Measurements from ENCODE around the gene MAP3K5.
"Not testable (repeated sequence)": the region's sequence is repeated elsewhere in the genome, so short reads cannot be mapped to it uniquely, and the experiment has no call there.

The MAP3K5 gene

DNA sequence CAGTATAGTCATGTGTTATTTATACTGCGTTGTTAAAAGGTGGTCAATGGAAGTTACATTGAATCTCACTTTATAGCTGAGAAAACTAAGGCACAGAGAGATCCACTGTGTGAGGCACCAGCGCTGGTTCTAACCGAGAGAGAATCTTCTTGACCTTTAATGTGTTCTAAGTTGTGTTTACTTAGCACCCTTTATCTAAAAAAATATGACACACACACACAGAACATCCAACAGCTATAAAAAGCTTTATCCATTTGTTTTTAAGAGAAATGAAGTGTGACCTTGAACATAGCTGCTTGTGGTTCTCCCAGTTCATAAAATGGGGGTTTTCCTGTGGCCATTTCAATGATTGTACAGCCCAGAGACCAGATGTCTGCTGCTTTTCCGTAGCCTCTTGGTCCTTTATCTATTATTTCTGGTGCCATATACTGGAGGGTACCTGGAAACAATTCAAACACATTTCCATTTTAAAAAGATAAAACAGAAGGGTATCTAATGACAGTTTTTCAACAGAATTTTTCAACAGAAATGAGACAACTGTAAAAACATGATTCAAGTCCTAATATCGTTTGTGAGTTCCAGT is 187.3 kb downstream of the MAP3K5 start:
- no peak for DNase-seq

DNA sequence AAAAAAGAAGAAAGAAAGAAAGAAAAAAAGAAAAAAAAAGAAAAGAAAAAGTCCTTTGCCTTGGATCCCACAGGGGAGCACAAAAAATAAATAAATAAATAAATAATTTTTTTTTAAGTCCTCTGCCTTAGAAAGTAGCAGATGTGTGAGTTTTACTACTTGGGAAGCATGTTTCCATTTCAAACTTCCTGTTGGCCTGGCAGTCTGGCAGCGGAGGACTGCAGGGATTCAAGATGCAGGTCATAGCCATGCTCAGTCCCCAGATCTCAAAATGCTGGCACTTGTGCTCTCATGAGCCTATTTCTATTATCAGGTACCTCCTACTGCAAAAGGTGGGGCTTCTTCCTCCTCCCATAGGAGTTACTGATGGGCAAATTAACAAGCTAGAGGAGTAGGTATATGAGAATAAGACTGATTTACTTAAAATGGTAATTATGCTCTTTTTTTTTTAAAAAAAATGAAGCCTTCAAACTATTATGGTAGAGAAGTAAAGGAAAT is 187.9 kb downstream of the MAP3K5 start:
- no peak for DNase-seq

DNA sequence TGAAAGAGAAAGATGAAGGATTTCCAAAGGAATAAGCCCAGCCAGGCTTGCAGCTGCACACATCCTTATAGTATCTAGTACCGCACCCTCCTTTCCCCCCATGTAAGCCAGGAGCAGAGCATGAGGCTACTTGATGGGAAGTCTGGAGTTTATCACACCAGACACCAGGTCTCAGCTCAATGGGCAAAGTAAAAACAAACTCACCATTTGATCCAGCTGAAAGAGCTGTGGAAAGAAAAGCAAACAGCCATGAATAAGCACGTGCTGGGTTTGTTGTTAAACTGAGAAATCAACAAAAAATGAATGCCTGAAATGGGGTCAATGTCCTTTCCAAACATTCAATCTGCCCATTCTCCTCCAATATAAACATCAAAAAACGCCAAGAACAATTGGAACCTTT is 191.5 kb downstream of the MAP3K5 start:
- no peak for DNase-seq

DNA sequence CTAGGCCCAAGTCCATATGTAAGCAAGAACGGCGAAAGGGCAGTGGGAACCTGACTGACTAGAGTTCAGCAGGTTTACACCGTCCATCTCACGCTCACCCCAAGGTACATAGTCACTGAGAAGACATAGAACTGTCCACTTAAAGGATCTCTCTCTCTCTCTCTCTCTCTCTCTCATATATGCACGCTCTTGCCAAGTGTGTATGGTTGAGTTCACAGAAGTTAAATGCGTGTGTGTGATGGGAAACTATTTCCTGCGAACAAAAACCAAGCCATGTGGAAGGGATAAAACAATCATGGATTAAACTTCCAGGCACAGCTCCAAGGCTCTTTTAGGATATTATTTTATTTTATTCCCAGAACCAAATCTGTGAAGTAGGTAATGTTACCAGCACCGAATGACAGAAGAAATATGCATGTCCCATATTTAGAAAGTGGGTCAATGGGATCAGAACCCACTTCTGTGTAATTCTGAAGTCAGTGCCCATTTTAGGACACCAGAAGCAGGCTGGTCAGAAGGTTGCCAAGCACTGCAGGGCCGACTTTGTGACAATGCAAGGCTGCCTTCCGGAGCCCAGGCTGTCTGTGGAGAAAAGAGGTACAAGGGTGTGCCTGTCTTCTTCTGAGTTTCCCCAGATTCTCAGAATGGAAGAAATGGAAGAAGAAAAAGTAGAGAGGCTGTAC is 192.8 kb downstream of the MAP3K5 start:
- no peak for DNase-seq

DNA sequence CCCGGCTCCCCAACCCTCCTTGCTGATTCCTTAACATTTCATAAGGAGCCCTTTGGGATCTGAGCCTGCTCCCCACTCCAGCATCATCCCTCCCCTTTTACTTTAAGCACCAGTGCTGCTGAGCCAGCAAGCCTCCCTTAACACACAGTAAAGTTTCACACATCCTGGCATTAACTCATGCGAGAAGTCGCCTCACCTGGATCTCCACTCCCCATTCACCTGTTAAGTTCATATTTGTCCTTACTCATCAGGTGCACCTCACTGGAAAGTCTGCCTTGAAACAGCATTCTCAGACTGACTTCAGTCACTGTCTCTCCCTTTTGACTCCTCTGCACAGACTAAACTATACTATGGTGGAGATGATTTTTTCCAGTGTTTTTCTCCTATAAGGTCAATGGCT is 194.2 kb downstream of the MAP3K5 start:
- DNase-seq = no peak

DNA sequence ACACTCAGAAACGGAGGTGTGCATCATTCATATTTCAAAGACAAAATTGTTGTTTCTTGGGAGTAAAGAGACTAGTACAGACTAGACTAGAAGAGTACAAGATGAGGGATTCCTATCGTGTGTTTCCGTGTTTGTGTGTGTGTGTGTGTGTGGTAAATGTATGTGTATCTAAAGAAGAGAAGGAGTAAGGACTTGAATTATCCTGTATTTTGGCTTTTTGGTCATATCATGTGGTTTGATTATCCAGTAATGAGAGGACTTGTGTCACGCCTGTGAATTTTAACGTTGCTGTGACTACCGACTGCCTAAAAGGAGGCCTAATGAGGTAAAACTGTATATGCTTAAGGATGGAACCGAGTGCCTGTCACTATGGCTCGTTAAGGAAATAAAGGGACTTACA is 197.6 kb downstream of the MAP3K5 start:
- no peak for DNase-seq

DNA sequence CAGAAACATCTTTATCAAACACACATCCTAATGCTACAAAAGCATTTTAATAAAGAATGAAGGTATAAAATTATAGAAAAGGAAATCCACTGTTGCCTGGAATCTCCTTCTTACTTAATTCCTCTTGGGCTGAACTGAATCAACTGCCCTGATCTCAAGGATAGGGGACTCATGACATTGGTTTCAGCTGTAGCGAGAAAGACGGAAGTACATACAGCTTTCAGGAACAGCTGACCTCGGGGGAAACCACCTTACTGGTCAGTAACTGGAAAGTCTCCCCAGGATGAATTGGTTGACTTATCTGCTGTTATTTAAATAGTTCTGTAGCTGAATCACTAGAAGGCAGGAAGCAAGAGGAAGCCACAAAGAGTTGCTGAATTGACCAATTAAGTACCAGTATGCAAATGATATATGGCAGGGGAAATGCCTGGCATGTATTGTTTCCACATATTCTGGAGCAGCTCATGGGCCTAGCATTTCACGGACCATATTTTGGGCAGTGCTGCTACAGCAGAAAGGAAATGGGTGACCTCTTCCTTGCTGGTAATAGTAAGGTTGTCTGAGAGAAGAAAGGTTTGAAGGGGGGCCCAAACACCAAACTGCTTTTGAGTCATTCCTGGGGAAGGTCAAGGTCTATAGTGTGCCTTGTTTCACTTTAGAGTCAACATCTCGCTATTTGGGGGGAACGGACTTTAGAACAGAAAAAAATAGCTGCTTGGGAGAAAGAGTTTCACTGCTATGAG is 198.4 kb downstream of the MAP3K5 start:
- DNase-seq = peak; percentile 61

DNA sequence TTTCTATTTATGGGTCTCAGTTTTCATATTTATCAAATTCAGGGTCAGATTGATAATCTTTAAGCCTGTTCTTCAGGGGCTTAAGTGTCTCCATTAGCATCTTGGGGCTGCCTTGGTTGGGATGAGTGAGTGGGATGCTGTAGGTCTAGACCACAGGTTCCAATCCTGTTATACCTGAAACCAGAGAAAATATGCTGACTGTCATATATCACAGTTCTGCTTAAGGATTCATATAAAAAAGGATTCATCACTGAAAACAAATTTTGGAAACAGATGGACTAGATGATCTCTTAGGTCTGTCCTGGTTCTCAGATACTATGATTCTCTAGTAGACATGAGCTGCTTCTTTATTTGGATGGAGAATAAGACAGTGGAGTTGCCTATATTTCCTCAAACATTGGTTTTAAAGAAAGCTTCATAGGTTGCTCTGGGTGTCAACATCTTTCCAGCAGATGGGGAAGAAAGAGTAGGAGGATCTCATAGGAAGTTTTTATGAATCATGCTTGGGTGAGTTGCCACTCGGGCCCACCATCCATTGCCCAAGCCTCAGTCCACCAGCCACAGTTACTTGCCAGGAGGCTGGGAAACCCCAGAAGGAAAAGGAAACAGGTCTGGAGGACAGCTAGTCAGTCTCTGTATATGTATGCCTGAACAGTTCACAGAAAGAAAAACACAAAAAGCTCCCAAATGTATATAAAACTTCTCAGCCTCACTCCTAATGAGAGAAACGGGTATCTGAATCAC is 199.2 kb downstream of the MAP3K5 start:
- DNase-seq = no peak

DNA sequence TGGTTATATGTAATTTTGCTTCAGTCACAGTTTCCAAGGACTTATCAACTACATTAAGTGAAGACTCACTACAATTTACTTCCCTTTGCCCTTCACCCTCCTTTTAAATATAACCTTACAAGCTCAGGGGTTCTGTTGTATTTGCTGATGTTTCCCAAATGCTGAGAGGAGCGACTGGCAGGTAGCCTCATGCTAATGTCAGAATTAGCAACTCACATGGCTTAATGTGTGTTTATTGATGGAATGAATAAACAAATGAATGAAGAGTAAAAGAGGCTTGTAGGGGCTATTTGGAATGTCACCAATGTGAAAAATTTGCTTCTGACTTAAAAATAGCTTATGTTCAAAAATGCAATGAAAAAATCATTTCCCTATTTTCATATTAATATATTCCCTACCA is 200.7 kb downstream of the MAP3K5 start:
- DNase-seq = no peak

DNA sequence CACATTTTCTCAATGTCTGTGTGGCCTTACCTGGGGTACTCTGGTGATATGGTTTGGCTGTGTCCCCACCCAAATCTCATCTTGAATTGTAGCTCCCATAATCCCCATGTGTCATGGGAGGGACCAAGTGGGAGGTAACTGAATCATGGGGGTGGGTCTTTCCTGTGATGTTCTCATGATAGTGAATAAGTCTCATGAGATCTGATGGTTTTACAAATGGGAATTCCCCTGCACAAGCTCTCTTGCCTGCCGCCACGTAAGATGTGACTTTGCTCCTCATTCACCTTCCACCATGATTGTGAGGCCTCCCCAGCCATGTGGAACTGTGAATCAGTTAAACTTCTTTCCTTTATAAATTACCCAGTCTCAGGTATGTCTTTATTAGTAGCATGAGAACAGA is 201.4 kb downstream of the MAP3K5 start:
- DNase-seq = not testable (repeated sequence)

DNA sequence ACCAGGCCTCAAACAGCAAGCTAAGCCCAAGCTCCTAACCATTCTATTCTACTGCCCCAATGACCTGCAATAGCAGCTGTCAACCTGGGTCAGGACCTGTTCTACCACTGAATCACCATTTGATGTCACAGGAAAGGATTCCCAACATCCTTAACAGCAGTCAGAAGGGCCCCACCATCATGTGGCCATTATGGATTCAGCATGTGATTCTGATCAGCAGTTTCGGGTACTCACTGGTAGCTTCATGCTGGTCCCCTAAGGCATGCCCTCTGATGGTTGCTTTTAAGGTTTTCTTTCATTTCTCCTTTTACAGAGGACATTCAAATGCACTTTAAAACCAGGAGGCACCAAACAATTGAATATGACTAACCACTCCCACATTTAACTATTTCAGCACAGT is 204.8 kb downstream of the MAP3K5 start:
- no peak for DNase-seq

DNA sequence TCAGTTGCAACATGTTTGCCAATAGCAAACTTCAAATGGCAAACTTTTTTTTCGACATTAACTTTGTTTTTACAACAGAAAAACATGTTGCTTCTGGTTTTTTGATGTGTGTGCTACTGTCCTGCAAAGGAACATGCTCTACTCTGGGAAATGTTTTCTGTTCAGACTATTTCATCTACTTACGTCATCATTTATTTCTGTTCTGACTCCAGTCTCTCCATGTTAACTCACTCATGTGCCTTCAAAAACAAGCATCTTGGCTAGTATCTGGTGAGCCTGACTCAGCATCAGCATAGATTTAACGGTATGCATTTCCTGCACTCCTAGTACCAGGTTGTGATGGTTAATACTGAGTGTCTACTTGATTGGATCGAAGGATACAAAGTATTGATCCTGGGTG is 206.0 kb downstream of the MAP3K5 start:
- DNase-seq = no peak

DNA sequence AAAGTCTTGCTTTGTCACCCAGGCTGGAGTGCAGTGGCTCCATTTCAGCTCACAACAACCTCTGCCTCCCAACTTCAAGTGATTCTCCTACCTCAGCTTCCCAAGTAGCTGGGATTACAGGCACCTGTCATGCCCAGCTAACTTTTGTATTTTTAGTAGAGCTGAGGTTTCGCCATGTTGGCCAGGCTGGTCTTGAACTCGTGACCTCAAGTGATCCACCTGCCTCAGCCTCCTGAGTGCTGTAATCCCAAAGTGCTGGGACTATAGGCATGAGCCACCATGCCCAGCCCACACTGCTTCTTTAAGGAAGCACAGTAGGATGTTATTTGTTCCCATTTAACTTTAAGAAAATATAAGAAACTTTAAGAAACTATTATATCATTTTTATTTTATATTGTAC is 206.8 kb downstream of the MAP3K5 start:
- not testable (repeated sequence) for DNase-seq

DNA sequence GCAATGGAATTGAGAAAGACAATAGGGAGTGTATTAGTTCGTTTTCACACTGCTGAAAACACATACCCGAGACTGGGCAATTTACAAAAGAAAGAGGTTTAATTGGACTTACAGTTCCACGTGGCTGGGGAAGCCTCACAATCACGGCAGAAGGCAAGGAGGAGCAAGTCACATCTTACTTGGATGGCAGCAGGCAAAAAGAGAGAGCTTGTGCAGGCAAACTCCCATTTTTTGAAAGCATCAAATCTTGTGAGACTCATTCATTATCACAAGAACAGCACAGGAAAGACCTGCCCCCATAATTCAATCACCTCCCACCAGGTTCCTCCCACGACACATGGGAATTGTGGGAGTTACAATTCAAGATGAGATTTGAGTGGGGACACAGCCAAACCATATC is 208.0 kb downstream of the MAP3K5 start:
- DNase-seq = not testable (repeated sequence)

DNA sequence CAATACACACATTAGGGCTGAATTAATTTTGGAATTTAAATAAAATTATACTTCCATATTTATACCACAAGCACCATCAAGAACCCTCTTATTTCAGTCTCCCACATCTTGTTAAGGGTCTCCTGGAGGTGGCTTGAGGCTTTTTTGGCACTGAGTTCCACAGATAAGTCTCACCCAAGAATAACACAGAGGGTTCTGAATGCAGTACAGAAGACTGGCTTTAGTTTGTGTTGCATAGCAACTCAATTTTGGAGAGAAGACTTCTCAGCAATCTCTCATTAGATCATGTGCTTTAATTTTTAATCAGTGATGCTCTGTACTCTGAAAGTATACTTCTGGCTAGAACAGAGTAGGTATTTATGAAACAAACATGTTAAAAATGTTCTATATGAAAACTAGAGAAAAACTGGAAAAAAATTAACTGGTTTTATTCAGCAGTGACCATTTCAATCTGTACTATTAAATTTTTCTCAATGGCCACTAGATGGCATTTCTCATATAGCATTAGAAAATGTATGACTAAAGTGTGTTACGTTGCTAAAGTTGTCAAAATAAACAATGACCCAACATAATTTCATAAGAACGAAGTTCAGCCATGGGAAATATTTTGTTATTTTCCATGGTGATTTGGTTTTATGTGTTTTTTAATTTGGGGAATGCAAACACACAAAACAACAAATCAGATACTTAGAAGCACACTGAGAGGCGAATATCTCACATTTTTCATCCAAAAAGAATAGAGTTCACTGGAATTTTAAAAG is 209.4 kb downstream of the MAP3K5 start:
- DNase-seq = no peak

DNA sequence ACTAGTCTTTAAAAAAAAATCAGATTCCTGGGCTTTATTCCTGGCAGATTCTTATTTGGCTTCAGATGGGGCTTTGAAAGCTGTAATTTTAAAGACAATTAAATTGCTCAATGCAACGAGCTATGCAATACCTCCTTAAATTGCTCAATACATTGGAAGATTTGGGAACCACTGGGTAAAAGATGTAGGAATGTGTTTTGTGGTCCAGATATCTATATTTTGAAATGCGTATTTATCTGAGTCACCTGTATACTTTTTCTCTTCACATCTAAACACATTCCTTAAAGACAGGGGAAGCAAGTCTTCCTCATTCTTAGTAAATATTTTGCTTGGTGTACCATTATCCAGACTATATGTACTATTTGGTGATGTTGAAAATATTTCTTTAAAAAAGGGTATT is 212.5 kb downstream of the MAP3K5 start:
- no peak for DNase-seq

DNA sequence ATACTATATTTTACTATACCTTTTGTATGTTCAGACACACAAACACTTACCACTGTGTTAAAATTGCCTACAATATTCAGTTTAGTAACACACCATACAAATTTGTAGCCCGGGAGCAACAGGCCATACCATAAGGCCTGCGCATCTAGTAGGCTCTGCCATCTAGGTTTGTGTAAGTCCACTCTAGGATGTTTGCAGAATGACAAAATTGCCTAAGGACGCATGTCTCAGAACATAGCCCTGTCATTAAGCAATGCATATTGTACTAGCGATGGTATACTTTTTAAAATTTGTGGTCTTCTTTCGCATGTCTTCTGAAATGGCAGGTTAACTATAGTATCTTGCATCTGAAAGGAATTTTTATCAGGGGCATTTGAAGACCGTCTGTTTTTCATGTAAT is 215.5 kb downstream of the MAP3K5 start:
- DNase-seq = no peak

DNA sequence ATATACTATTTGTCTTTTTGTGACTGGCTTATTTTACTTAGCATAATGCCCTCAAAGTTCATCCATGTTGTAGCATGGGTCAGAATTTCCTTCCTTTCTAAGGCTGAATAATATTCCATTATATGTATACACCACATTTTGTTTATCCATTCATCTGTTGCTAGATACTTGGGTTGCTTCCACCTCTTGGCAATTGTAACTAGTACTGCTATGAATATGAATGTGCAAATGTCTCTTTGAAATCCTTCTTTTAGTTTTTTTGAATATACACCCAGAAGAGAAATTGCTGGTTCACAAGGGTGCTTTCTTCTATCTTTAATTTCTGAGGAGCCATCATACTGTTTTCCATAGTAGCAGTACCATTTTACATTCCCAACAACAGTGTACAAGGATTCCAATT is 220.8 kb downstream of the MAP3K5 start:
- DNase-seq = no peak

DNA sequence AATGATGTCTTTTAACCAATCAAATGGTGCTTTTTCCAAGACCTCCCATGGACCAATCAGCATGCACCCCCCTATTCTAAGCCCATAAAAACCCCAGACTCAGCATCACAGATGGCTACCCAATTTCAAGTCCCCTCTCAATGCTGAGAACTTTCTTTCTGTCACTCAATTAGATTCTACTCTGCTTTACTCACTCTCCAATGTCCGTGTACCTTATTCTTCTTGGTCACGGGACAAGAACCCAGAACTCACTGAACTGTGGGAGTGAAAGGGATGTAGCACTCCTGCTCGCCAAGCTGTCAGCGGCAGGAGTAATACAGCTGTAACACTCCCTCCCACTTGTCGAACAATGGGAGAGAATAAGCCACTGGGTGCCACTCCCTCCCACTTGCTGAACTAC is 221.2 kb downstream of the MAP3K5 start:
- DNase-seq = no peak

DNA sequence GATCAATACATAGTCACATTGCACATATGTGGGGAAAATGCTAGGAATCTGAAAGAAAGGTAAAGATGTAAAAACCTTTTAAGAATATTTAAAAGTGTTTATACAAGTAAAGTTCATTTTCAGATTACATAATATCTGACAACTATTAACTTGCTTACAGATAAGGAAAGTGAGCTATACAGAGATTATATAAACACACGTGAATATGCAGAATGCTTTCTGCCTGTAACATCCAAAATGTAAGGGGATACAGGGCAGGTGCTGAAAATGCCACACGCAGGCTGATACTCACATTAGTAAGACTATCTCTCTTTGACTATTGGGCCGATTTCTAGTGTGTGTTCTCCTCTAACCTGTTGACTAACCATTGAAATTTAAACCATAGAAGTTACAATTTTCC is 224.1 kb downstream of the MAP3K5 start:
- DNase-seq = no peak

DNA sequence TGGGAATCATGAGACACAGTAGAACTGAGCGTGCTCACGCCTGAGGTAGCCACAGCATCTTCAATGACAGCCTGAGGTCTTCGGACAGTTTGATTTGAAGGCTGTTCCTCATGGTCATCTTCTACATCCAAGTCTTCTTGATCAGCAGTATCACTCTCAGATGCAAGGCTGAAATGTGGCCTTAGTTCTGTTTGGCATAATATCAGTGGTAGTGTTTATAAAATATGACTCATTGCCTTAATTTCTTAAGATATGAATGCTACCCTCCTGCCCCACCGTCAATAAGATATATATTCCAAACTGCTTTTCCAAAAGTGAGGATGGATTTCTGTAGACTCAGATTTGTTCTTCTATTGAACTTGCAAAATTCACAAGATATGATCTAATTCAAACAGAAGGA is 224.6 kb downstream of the MAP3K5 start:
- no peak for DNase-seq

DNA sequence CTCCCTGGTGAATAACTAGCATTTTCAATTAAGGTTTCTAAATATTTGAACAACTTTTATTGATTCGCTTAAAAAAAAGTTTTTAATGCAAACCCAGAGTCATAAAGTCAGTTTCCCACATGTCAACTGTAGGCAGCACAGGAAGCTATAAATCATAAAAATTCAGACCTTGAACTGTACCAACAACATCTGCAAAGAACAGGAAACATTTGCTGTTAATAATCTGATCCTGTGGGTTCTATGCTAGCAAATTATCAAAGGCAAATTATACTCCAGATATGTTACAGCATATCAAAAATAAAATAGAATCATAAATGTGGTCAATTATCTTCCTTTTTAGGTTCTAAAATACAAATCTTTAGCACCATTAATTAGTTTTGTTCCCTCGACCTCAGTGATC is 225.4 kb downstream of the MAP3K5 start:
- no peak for DNase-seq

DNA sequence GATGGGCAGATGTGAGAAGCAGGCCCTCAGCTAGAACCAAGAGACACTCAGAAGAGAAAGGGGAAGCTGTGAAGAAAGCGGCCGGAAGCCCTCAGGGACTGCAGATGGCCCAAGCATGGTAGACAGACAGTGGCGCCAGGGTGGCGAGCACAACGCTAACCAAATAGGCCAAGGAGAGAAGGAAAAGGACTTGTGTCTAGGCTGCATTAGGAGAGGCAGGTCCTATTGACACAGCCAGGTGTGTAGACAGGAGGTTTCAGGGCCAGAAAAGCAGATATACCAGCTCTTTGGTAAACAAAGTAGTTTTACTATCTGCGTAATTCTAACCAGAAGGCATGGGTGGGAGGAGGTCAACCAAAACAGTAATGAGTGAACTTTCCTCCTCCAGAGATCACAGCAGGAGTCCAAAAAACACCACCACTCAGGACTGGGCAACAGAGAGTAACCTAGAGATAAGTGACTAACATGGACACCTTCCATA is 226.2 kb downstream of the MAP3K5 start:
- DNase-seq = no peak
